ENCODE measurements around the gene MUC20. TPM values are rescaled to one million over a fixed set of nuclear protein-coding genes. Genes with fewer than 3 reads are reported as not detected.

The MUC20 gene
- total and polyA plus RNA-seq, 2 experiments from 2014 or later: 0.29 TPM; not detected in 1

GRCh38 chr3:195770081-195770840 is 49.5 kb downstream of the MUC20 start:
- no peak overlapping the region for H3K4me3 ChIP-seq
- peaks cover 7% of the 10 kb centered on the region for H3K27me3 Mint-ChIP-seq (ENCODE audit: insufficient read depth, low read depth, poor library complexity)
- H3K4me1 Mint-ChIP-seq: no peaks in the 10 kb centered on the region

More at GRCh38 chr3:195770081-195770840, 49.5 kb downstream of the MUC20 start:
- H4K20me1 ChIP-seq (replicated peaks; ENCODE audit: insufficient read depth): no peaks in the 10 kb centered on the region
- Mint-ChIP-seq H3K4me3 (no peak overlapping the region), H3K9me3 (peaks cover 22% of the 10 kb centered on the region), H3K27ac (no peak overlapping the region), H3K36me3 (ENCODE audit: low read depth) (no peaks in the 10 kb centered on the region; the same call in 2 of the 3 replicates)
- TF ChIP-seq STAT1 (IDR thresholded peaks at IDR 0.05; ENCODE audit: unreplicated experiment) (no peak), ZNF114 (CRISPR knock-in tag; IDR thresholded peaks at IDR 0.05) (no peak), REST (IDR thresholded peaks at IDR 0.05; ENCODE audit: unreplicated experiment) (no peak), EZH2 (IDR thresholded peaks at IDR 0.05; ENCODE audit: low read depth, unreplicated experiment) (no peak), CREB1 (CRISPR knock-in tag; IDR thresholded peaks at IDR 0.05; ENCODE audit: low read depth) (no peak), ZNF462 (CRISPR knock-in tag; IDR thresholded peaks at IDR 0.05) (no peak), ZNF331 (CRISPR knock-in tag; IDR thresholded peaks at IDR 0.05; ENCODE audit: low read depth) (no peak), CTCF (conservative IDR thresholded peaks at IDR 0.05; ENCODE audit: low read depth in 2 of 2) (no peak)
- no peaks in the 10 kb centered on the region for H3K4me1 ChIP-seq (ENCODE audit: insufficient read depth)
- DNase-seq (ENCODE audit: low spot score): no peak
- no peaks in the 10 kb centered on the region for H3F3A ChIP-seq (replicated peaks; ENCODE audit: low read depth)
- H3K27me3 ChIP-seq (ENCODE audit: insufficient read depth): no peaks in the 10 kb centered on the region
- no peak for ATAC-seq
- no peaks in the 10 kb centered on the region for H3K79me2 ChIP-seq (replicated peaks; ENCODE audit: insufficient read depth)
- no peak overlapping the region for H3K27ac ChIP-seq (ENCODE audit: low read depth)
- no peak overlapping the region for H2AFZ ChIP-seq
- no peak overlapping the region for H3K4me2 ChIP-seq
- H3K36me3 ChIP-seq (ENCODE audit: insufficient read depth): no peaks in the 10 kb centered on the region
- H3K9me2 ChIP-seq (ENCODE audit: insufficient read depth): no peaks in the 10 kb centered on the region
